NB4 (cell line): ENCODE data around the gene B3GNT7.

Source experiments
- CTCF ChIP-seq: IDR thresholded peaks from one replicate; pipeline ENCODE4 v1.5.1; 2012; ENCODE audit warnings: low read depth, low read length
- MAX ChIP-seq: IDR thresholded peaks from 2 replicates; pipeline ENCODE4 v1.6.1; 2011; ENCODE audit warnings: low read depth, low read length
- MYC ChIP-seq: IDR thresholded peaks from 2 replicates; pipeline ENCODE4 v1.6.1; 2011; ENCODE audit warnings: low read depth, low read length
- POLR2A ChIP-seq: IDR thresholded peaks from 2 replicates; pipeline ENCODE4 v1.6.1; 2011; ENCODE audit warnings: mild to moderate bottlenecking; ENCODE audit not compliant: insufficient read length; ENCODE audit errors: extremely low read depth

- TF ChIP-seq CTCF (no peak), MYC (no peak), POLR2A (no peak), MAX (no peak)
These were observed 9.1 kb upstream of the B3GNT7 start for GRCh38 chr2:231386446-231386845.
